Measurements from ENCODE around the gene SMURF1.

SMURF1 gene

DNA sequence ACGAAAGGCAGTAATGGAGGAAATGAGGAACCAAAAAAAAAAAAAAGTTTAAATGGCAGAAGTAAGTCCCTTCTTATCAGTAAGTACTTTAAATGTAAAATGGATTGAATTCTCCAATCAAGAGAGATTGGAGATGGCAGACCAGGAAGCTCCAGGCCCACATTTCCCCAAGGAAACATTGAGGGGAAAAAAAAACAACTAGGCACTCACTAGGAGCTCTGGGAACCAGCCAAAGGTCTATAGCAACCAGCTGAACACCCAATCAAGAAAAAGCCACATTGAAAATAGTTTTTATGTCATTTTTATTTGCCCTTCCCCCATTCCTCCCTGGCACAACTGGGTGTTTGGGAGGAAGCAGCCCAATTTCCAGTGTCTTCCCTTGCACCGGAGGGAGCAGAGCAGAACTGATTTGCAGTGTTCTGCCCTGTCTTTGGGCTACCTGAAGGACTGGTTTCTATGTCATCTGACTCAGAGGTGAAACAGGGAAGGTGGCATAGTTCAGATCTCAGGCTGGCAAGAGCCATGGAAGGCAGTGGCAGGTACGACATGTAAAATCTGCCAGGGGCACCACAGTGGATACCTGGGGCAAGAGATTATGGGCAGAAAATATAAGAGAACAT, 121.9 kb downstream of the SMURF1 start:
- Histone ChIP-seq H3K4me3 (ENCODE audit: low read depth in 1 of 2, low read length in 2 of 2) (no peak overlapping the region), H3K4me1 (ENCODE audit: control insufficient read depth in 1 of 2, insufficient read depth in 2 of 2, low read length in 2 of 2) (no peaks in the 10 kb centered on the region), H3K27ac (ENCODE audit: low read depth, low read length) (no peak overlapping the region), H3K27me3 (ENCODE audit: control insufficient read depth in 1 of 2, insufficient read depth in 2 of 2, low read length in 2 of 2) (no peaks in the 10 kb centered on the region), H3K9ac (ENCODE audit: low read depth in 1 of 2, low read length in 2 of 2) (no peak overlapping the region), H3K36me3 (ENCODE audit: control insufficient read depth in 1 of 2, insufficient read depth in 2 of 2, low read length in 2 of 2) (peaks cover 3 to 14% of the 10 kb centered on the region in 2 donors), H3K9me3 (ENCODE audit: control insufficient read depth in 1 of 2, low read length in 2 of 2) (no peaks in the 10 kb centered on the region)

DNA sequence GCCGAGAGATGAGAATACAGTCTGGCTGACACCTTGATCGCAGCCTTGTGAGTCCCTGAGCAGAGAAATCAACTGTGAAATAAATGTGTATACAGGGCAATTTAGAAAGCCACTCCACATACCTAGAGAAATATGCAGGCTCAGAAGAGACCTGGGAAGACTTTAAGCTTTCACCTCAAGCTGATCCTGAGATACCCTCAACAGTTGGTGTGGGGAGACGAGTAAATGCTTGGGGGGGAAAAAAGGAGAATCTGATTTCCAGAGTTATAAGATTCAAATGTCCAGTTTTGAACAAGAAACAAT, 123.5 kb downstream of the SMURF1 start:
- Histone ChIP-seq H3K27ac (ENCODE audit: low read depth, low read length) (no peak overlapping the region), H3K4me3 (ENCODE audit: low read depth in 1 of 2, low read length in 2 of 2) (no peak overlapping the region), H3K9ac (ENCODE audit: low read depth in 1 of 2, low read length in 2 of 2) (no peak overlapping the region), H3K9me3 (ENCODE audit: control insufficient read depth in 1 of 2, low read length in 2 of 2) (no peaks in the 10 kb centered on the region), H3K4me1 (ENCODE audit: control insufficient read depth in 1 of 2, insufficient read depth in 2 of 2, low read length in 2 of 2) (no peaks in the 10 kb centered on the region), H3K27me3 (ENCODE audit: control insufficient read depth in 1 of 2, insufficient read depth in 2 of 2, low read length in 2 of 2) (no peaks in the 10 kb centered on the region), H3K36me3 (ENCODE audit: control insufficient read depth in 1 of 2, insufficient read depth in 2 of 2, low read length in 2 of 2) (peaks cover 3 to 19% of the 10 kb centered on the region in 2 donors)

DNA sequence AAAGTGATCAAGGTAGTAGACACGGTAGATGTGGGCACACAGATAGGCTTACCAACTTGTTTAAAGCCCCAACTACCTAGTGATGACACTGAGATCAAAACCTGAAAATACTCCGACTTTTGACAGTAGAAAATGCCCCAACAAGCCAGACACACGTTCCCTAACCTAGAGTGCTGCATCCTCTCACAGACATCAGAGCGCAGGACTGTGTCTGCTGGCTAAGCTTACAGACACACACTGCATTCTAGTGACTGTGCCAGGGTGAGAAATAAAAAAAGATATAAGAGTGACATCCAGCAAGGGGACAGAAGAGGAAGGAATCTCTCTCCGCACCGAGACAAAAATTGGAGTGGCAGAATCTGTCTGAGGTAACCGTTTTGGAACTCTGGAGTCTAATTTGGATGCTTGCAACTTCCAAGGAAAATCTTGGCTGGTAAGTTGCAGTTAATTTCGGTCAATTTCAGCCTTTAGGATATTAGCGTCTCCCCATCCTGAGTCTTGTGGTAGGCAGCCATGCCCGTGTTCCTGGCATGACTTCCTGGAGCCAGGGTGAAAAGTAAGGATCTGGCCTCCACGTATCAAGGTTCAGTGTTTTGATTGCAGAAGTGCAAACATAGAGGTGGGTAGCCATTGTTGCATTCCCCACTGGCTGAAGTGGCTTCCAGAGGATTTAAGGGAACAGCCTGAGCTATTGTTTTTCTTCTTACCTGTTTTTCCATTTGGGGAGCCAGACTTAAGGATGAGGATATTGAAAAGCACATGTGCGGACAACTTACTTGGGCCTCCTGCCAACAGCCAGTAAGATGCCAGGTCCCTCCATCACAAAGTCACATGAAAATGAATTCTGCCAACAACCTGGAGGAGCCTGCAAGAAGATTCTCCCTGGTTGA, 124.1 kb downstream of the SMURF1 start:
- H3K36me3 ChIP-seq (ENCODE audit: control insufficient read depth in 1 of 2, insufficient read depth in 2 of 2, low read length in 2 of 2) = peaks cover 5 to 25% of the 10 kb centered on the region in 2 donors
- H3K4me3 ChIP-seq (ENCODE audit: low read depth in 1 of 2, low read length in 2 of 2) = no peak overlapping the region
- H3K27ac ChIP-seq (ENCODE audit: low read depth, low read length) = no peak overlapping the region
- no peaks in the 10 kb centered on the region for H3K27me3 ChIP-seq (ENCODE audit: control insufficient read depth in 1 of 2, insufficient read depth in 2 of 2, low read length in 2 of 2)
- H3K9me3 ChIP-seq (ENCODE audit: control insufficient read depth in 1 of 2, low read length in 2 of 2) = no peaks in the 10 kb centered on the region
- no peaks in the 10 kb centered on the region for H3K4me1 ChIP-seq (ENCODE audit: control insufficient read depth in 1 of 2, insufficient read depth in 2 of 2, low read length in 2 of 2)
- H3K9ac ChIP-seq (ENCODE audit: low read depth in 1 of 2, low read length in 2 of 2) = no peak overlapping the region

DNA sequence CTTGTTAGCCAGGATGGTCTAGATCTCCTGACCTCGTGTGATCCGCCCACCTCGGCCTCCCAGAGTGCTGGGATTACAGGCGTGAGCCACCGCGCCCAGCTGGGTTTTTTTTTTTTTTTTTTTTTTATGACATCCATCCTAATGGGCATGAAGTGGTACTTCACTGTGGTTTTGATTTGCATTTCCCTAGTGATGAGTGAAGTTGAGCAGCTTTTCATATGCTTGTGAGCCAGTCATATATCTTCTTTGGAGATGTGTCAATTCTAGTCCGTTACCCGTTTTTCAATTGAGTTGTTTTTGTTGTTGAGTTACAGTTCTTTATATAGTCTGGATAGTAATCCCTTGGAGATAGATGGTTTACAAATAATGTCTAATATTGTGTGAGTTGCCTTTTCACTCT, 127.7 kb downstream of the SMURF1 start:
- Histone ChIP-seq H3K9me3 (ENCODE audit: control insufficient read depth in 1 of 2, low read length in 2 of 2) (no peaks in the 10 kb centered on the region), H3K9ac (ENCODE audit: low read depth in 1 of 2, low read length in 2 of 2) (no peak overlapping the region), H3K4me1 (ENCODE audit: control insufficient read depth in 1 of 2, insufficient read depth in 2 of 2, low read length in 2 of 2) (no peaks in the 10 kb centered on the region), H3K4me3 (ENCODE audit: low read depth in 1 of 2, low read length in 2 of 2) (no peak overlapping the region), H3K27ac (ENCODE audit: low read depth, low read length) (no peak overlapping the region), H3K36me3 (ENCODE audit: control insufficient read depth in 1 of 2, insufficient read depth in 2 of 2, low read length in 2 of 2) (peaks cover 29 to 59% of the 10 kb centered on the region in 2 donors), H3K27me3 (ENCODE audit: control insufficient read depth in 1 of 2, insufficient read depth in 2 of 2, low read length in 2 of 2) (no peaks in the 10 kb centered on the region)

- Histone ChIP-seq H3K36me3 (ENCODE audit: control insufficient read depth in 1 of 2, insufficient read depth in 2 of 2, low read length in 2 of 2) (peaks cover 34 to 62% of the 10 kb centered on the region in 2 donors), H3K4me1 (ENCODE audit: control insufficient read depth in 1 of 2, insufficient read depth in 2 of 2, low read length in 2 of 2) (no peaks in the 10 kb centered on the region), H3K9ac (ENCODE audit: low read depth in 1 of 2, low read length in 2 of 2) (no peak overlapping the region), H3K9me3 (ENCODE audit: control insufficient read depth in 1 of 2, low read length in 2 of 2) (no peaks in the 10 kb centered on the region), H3K4me3 (ENCODE audit: low read depth in 1 of 2, low read length in 2 of 2) (no peak overlapping the region), H3K27me3 (ENCODE audit: control insufficient read depth in 1 of 2, insufficient read depth in 2 of 2, low read length in 2 of 2) (no peaks in the 10 kb centered on the region), H3K27ac (ENCODE audit: low read depth, low read length) (no peak overlapping the region)
These were observed 129.6 kb downstream of the SMURF1 start for GRCh38 chr7:99014113-99014985.

GRCh38 chr7:99013266-99014112, 130.4 kb downstream of the SMURF1 start:
- Histone ChIP-seq H3K9ac (ENCODE audit: low read depth in 1 of 2, low read length in 2 of 2) (no peak overlapping the region), H3K36me3 (ENCODE audit: control insufficient read depth in 1 of 2, insufficient read depth in 2 of 2, low read length in 2 of 2) (peaks cover 39 to 67% of the 10 kb centered on the region in 2 donors), H3K4me1 (ENCODE audit: control insufficient read depth in 1 of 2, insufficient read depth in 2 of 2, low read length in 2 of 2) (no peaks in the 10 kb centered on the region), H3K4me3 (ENCODE audit: low read depth in 1 of 2, low read length in 2 of 2) (no peak overlapping the region), H3K27me3 (ENCODE audit: control insufficient read depth in 1 of 2, insufficient read depth in 2 of 2, low read length in 2 of 2) (no peaks in the 10 kb centered on the region), H3K9me3 (ENCODE audit: control insufficient read depth in 1 of 2, low read length in 2 of 2) (no peaks in the 10 kb centered on the region), H3K27ac (ENCODE audit: low read depth, low read length) (no peak overlapping the region)

DNA sequence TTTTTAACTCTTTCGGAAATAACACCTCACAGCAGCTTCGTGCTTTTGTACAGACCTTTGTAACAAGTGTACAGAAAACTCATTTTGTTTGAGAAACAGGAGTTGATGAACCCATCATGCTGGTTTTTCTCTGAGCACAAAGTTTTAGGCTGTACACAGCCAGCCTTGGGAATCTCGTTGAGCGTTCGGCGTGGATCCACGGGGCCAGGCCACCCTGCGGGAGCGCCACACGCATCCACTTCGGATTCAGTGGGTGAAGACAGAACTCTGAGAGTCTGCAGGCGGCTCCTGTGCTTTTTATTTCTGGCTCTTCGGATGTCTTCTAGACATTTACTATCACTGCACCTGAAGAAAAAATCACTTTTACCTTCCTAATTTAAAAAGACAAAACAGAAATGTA, 131.2 kb downstream of the SMURF1 start:
- Histone ChIP-seq H3K4me1 (ENCODE audit: control insufficient read depth in 1 of 2, insufficient read depth in 2 of 2, low read length in 2 of 2) (no peaks in the 10 kb centered on the region), H3K36me3 (ENCODE audit: control insufficient read depth in 1 of 2, insufficient read depth in 2 of 2, low read length in 2 of 2) (peaks cover 42 to 74% of the 10 kb centered on the region in 2 donors), H3K27me3 (ENCODE audit: control insufficient read depth in 1 of 2, insufficient read depth in 2 of 2, low read length in 2 of 2) (no peaks in the 10 kb centered on the region), H3K27ac (ENCODE audit: low read depth, low read length) (no peak overlapping the region), H3K4me3 (ENCODE audit: low read depth in 1 of 2, low read length in 2 of 2) (no peak overlapping the region), H3K9ac (ENCODE audit: low read depth in 1 of 2, low read length in 2 of 2) (no peak overlapping the region), H3K9me3 (ENCODE audit: control insufficient read depth in 1 of 2, low read length in 2 of 2) (no peaks in the 10 kb centered on the region)

GRCh38 chr7:99011706-99012404, 132.1 kb downstream of the SMURF1 start:
- Histone ChIP-seq H3K27ac (ENCODE audit: low read depth, low read length) (no peak overlapping the region), H3K4me3 (ENCODE audit: low read depth in 1 of 2, low read length in 2 of 2) (no peak overlapping the region), H3K4me1 (ENCODE audit: control insufficient read depth in 1 of 2, insufficient read depth in 2 of 2, low read length in 2 of 2) (no peaks in the 10 kb centered on the region), H3K36me3 (ENCODE audit: control insufficient read depth in 1 of 2, insufficient read depth in 2 of 2, low read length in 2 of 2) (peaks cover 44 to 79% of the 10 kb centered on the region in 2 donors), H3K27me3 (ENCODE audit: control insufficient read depth in 1 of 2, insufficient read depth in 2 of 2, low read length in 2 of 2) (no peaks in the 10 kb centered on the region), H3K9ac (ENCODE audit: low read depth in 1 of 2, low read length in 2 of 2) (no peak overlapping the region), H3K9me3 (ENCODE audit: control insufficient read depth in 1 of 2, low read length in 2 of 2) (no peaks in the 10 kb centered on the region)

DNA sequence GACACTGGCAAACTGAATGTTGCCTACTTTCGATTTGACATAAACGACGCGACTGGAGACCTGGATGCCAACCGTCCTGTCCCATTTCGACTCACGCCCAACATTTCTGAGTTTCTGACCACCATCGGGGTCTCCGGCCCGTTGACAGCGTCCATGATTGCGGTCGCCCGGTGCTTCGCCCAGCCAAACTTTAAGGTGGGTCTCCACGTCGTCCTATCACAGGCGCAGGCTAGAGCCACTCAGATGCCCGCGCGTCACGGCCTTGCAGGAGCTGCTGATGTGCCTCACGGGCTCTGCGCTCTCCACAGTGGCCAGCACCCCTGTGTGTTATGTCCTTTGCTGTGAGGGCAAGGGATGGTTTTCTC, 132.6 kb downstream of the SMURF1 start:
- Histone ChIP-seq H3K9me3 (ENCODE audit: control insufficient read depth in 1 of 2, low read length in 2 of 2) (no peaks in the 10 kb centered on the region), H3K36me3 (ENCODE audit: control insufficient read depth in 1 of 2, insufficient read depth in 2 of 2, low read length in 2 of 2) (peaks cover 49 to 85% of the 10 kb centered on the region in 2 donors), H3K27me3 (ENCODE audit: control insufficient read depth in 1 of 2, insufficient read depth in 2 of 2, low read length in 2 of 2) (no peaks in the 10 kb centered on the region), H3K27ac (ENCODE audit: low read depth, low read length) (no peak overlapping the region), H3K9ac (ENCODE audit: low read depth in 1 of 2, low read length in 2 of 2) (no peak overlapping the region), H3K4me1 (ENCODE audit: control insufficient read depth in 1 of 2, insufficient read depth in 2 of 2, low read length in 2 of 2) (no peaks in the 10 kb centered on the region), H3K4me3 (ENCODE audit: low read depth in 1 of 2, low read length in 2 of 2) (no peak overlapping the region)
